ENCODE measurements around the gene INTS11. TPM values are rescaled to one million over a fixed set of nuclear protein-coding genes. Genes with fewer than 3 reads are reported as not detected.

INTS11 gene
- total and polyA plus RNA-seq, 10 of the 15 experiments (the other 5 are each of a cell fraction or from before 2014, with no cell fraction given): 2.5 to 117 (median 77.7) TPM

GRCh38 chr1:1347026-1347595, 22.7 kb upstream of the INTS11 start:
- TF ChIP-seq RBBP5 (conservative IDR thresholded peaks at IDR 0.05) (no peak), SREBF1 (IDR thresholded peaks at IDR 0.05; ENCODE audit: low read length) (no peak), CBFB (IDR thresholded peaks at IDR 0.05; ENCODE audit: low read depth) (no peak), GABPA (IDR thresholded peaks at IDR 0.05; ENCODE audit: low read depth) (no peak), MAX (IDR thresholded peaks at IDR 0.05; ENCODE audit: low read depth, low read length) (no peak), TCF3 (IDR thresholded peaks at IDR 0.05; ENCODE audit: borderline replicate concordance, insufficient read depth, low read depth, low read length) (no peak), ZNF687 (IDR thresholded peaks at IDR 0.05) (no peak), YBX1 (IDR thresholded peaks at IDR 0.05) (no peak), CHD2 (IDR thresholded peaks at IDR 0.05; ENCODE audit: borderline replicate concordance, low read depth, low read length) (no peak), ZZZ3 (IDR thresholded peaks at IDR 0.05; ENCODE audit: control insufficient read depth, insufficient read length, low read depth) (no peak), MYC (IDR thresholded peaks at IDR 0.05; ENCODE audit: insufficient read depth, insufficient read length, insufficient replicate concordance, low read length, severe bottlenecking) (no peak), PKNOX1 (IDR thresholded peaks at IDR 0.05) (no peak)
- Histone ChIP-seq H3K4me1 (ENCODE audit: control insufficient read depth, insufficient read depth, low read length) (peaks cover 6% of the 10 kb centered on the region; the same call in 1 of the 2 replicates), H4K20me1 (ENCODE audit: control insufficient read depth, insufficient read depth) (no peaks in the 10 kb centered on the region), H3K79me2 (ENCODE audit: control insufficient read depth, insufficient read depth, low read length) (peaks cover 2% of the 10 kb centered on the region), H3K9me3 (replicated peaks; ENCODE audit: control insufficient read depth, insufficient read depth, low read length) (no peaks in the 10 kb centered on the region), H3K4me3 (no peak overlapping the region), H3K9ac (ENCODE audit: control insufficient read depth, insufficient read depth, low read length) (no peak overlapping the region), H3K27ac (ENCODE audit: control insufficient read depth, insufficient read depth) (no peak overlapping the region), H3K27me3 (replicated peaks in 1 of 2; ENCODE audit: control insufficient read depth in 2 of 2, insufficient read depth in 2 of 2, low read length in 1 of 2) (no peaks in the 10 kb centered on the region), H2AFZ (ENCODE audit: control insufficient read depth, low read depth, low read length) (no peak overlapping the region), H3K4me2 (ENCODE audit: control insufficient read depth, insufficient read depth) (peak overlapping the region; percentile 83), H3K36me3 (ENCODE audit: control insufficient read depth in 2 of 2, insufficient read depth in 2 of 2, low read length in 1 of 2) (no peaks in the 10 kb centered on the region)
- DNase-seq (ENCODE audit: low read depth, low spot score) (no peak), FAIRE-seq (no peak), ATAC-seq (no peak)
- SMC1A ChIA-PET (ENCODE audit: uncharacterized antibody, unreplicated experiment): no interaction called here
- intact Hi-C loops (cut with micrococcal nuclease; ENCODE audit: unreplicated experiment) (no loop called here), in situ Hi-C loops (cut with MboI) (no loop called here)
- BruUV-seq (replicated peaks): no TSS peak
- RAD21 ChIA-PET (ENCODE audit: unreplicated experiment): interaction anchor here (0.9 to 1.1 kb wide), 2 partner anchors 10 to 25 kb away, joined by 3 read pairs; no protein-coding TSS in a partner anchor
- CTCF ChIA-PET: interaction anchor here (1.2 to 2.1 kb wide), 2 partner anchors 25 to 94 kb away, joined by 3 to 12 read pairs; no protein-coding TSS in a partner anchor
- WGBS (ENCODE audit: insufficient coverage, insufficient replicate concordance, low lambda C conversion rate, missing lambda C conversion rate): 92% methylated on average over 10 of the region's 10 CpGs
- POLR2A ChIA-PET: no interaction called here
